Liver (tissue), 9 donors: Measurements from ENCODE around the gene SLC1A2. TPM values are rescaled to one million over a fixed set of nuclear protein-coding genes. Genes with fewer than 3 reads are reported as not detected.

Experiments
- DNase-seq: peaks from one replicate; pipeline ENCODE4 v3.0.0-alpha.2; 2017; ENCODE audit warnings: low spot score
- H3K27ac ChIP-seq, 2 donors: one replicate each; pipeline ENCODE4 v1.7.0; 2013; ENCODE audit warnings: inconsistent platforms in 2 of 2, low read length in 2 of 2, control low read depth in 1 of 2, low read depth in 1 of 2, mild to moderate bottlenecking in 1 of 2
- H3K27me3 ChIP-seq, 4 donors: one replicate each; pipeline versions ENCODE4 v1.6.1 to v1.7.0; 2013; ENCODE audit warnings: low read length in 3 of 4, inconsistent platforms in 1 of 4, mild to moderate bottlenecking in 1 of 4, moderate library complexity in 1 of 4; ENCODE audit not compliant: control insufficient read depth in 4 of 4, insufficient read depth in 4 of 4
- H3K36me3 ChIP-seq, 4 donors: one replicate each; pipeline versions ENCODE4 v1.6.1 to v1.7.0; 2013; ENCODE audit warnings: low read length in 3 of 4, mild to moderate bottlenecking in 3 of 4, low read depth in 1 of 4, moderate library complexity in 1 of 4; ENCODE audit not compliant: control insufficient read depth in 4 of 4, insufficient read depth in 3 of 4
- H3K4me1 ChIP-seq, 4 donors: one replicate each; pipeline versions ENCODE4 v1.6.1 to v1.7.0; 2013; ENCODE audit warnings: low read length in 3 of 4, mild to moderate bottlenecking in 3 of 4, moderate library complexity in 1 of 4; ENCODE audit not compliant: control insufficient read depth in 4 of 4, insufficient read depth in 4 of 4
- H3K4me3 ChIP-seq, 3 donors: one replicate each; pipeline versions ENCODE4 v1.6.1 to v1.7.0; 2013; ENCODE audit warnings: low read length in 3 of 3, control low read depth in 1 of 3, low read depth in 1 of 3, mild to moderate bottlenecking in 1 of 3
- H3K9ac ChIP-seq, 2 donors: one replicate each; pipeline ENCODE4 v1.7.0; 2013; ENCODE audit warnings: low read length in 2 of 2, mild to moderate bottlenecking in 2 of 2, moderate library complexity in 2 of 2, control low read depth in 1 of 2, low read depth in 1 of 2
- H3K9me3 ChIP-seq, 4 donors: one replicate each; pipeline versions ENCODE4 v1.6.1 to v1.7.0; 2013; ENCODE audit warnings: low read length in 3 of 4; ENCODE audit not compliant: control insufficient read depth in 4 of 4
- EGR1 ChIP-seq, 2 donors: IDR thresholded peaks; 2 replicates each; pipeline ENCODE4 v1.6.1; 2016 to 2018; ENCODE audit warnings: antibody characterized with exemption in 2 of 2, low read depth in 2 of 2
- FOXA1 ChIP-seq: IDR thresholded peaks from 2 replicates; pipeline ENCODE4 v1.6.1; 2016; ENCODE audit warnings: antibody characterized with exemption
- FOXA2 ChIP-seq: IDR thresholded peaks from 2 replicates; pipeline ENCODE4 v1.6.1; 2016; ENCODE audit warnings: antibody characterized with exemption
- GABPA ChIP-seq, 2 donors: IDR thresholded peaks in 1 of 2; conservative IDR thresholded peaks in 1 of 2; 2 replicates each; pipeline ENCODE4 v1.6.1; 2016; ENCODE audit warnings: antibody characterized with exemption in 2 of 2, mild to moderate bottlenecking in 1 of 2, moderate library complexity in 1 of 2
- HNF4A ChIP-seq, 2 donors: conservative IDR thresholded peaks; 2 replicates each; pipeline ENCODE4 v1.6.1; 2016; ENCODE audit warnings: antibody characterized with exemption in 2 of 2, mild to moderate bottlenecking in 2 of 2
- HNF4G ChIP-seq: IDR thresholded peaks from 2 replicates; pipeline ENCODE4 v1.6.1; 2016; ENCODE audit warnings: antibody characterized with exemption
- JUND ChIP-seq, 2 donors: IDR thresholded peaks; 2 replicates each; pipeline ENCODE4 v1.6.1; 2016; ENCODE audit warnings: antibody characterized with exemption in 2 of 2
- NR2F2 ChIP-seq: IDR thresholded peaks from 2 replicates; pipeline ENCODE4 v1.6.1; 2016; ENCODE audit warnings: antibody characterized with exemption
- RAD21 ChIP-seq, 2 donors: IDR thresholded peaks; 2 replicates each; pipeline ENCODE4 v1.6.1; 2016; ENCODE audit warnings: antibody characterized with exemption in 2 of 2, mild to moderate bottlenecking in 2 of 2
- RXRA ChIP-seq, 2 donors: IDR thresholded peaks; 2 replicates each; pipeline ENCODE4 v1.6.1; 2017 to 2018; ENCODE audit warnings: antibody characterized with exemption in 2 of 2, mild to moderate bottlenecking in 1 of 2
- SP1 ChIP-seq: IDR thresholded peaks from 2 replicates; pipeline ENCODE4 v1.6.1; 2018; ENCODE audit warnings: antibody characterized with exemption, mild to moderate bottlenecking
- TAF1 ChIP-seq: conservative IDR thresholded peaks from 2 replicates; pipeline ENCODE4 v1.6.1; 2016; ENCODE audit warnings: antibody characterized with exemption, mild to moderate bottlenecking
- YY1 ChIP-seq: IDR thresholded peaks from 2 replicates; pipeline ENCODE4 v1.6.1; 2016; ENCODE audit warnings: antibody characterized with exemption, mild to moderate bottlenecking
- WGBS: extraction: QIAGEN DNeasy Blood & Tissue Kit; methylation state at CpG from one replicate; pipeline ENCODE4 v1.1.7; 2013; 5-methylcytosine and 5-hydroxymethylcytosine counted together
- polyA plus RNA-seq, 2 donors: library from polyadenylated mRNA; stranded (reverse) in 1 of 2; unstranded in 1 of 2; fragments of 200-250 nt in 1 of 2; fragments of >200 nt in 1 of 2; fragmentation: Nextera tagmentation in 1 of 2; extraction: Ambion mirVana in 1 of 2; gene quantifications; one replicate each; pipeline versions ENCODE4 v1.2.1 to v1.2.3, GENCODE V29; 2013 to 2015
- total RNA-seq, 2 donors: library from RNA; depleted of rRNA; stranded (reverse); fragments of >200 nt; gene quantifications; one replicate each; pipeline ENCODE4 v1.2.3, GENCODE V29; 2014
- TF ChIP-seq, protein P1 (sequence below): IDR thresholded peaks from 2 replicates; pipeline ENCODE4 v1.6.1; 2016; ENCODE audit warnings: antibody characterized with exemption
- TF ChIP-seq, protein P2 (sequence below): fragments of 150-350 bp; IDR thresholded peaks from 2 replicates; pipeline ENCODE4 v1.5.1; 2017; ENCODE audit warnings: improper control_type of control experiment, low read depth, low read length; ENCODE audit not compliant: missing input control
- TF ChIP-seq, protein P3 (sequence below): IDR thresholded peaks from 2 replicates; pipeline ENCODE4 v1.6.1; 2016; ENCODE audit warnings: antibody characterized with exemption
- TF ChIP-seq, protein P4 (sequence below): IDR thresholded peaks from 2 replicates; pipeline ENCODE4 v1.6.1; 2016; ENCODE audit warnings: antibody characterized with exemption
- TF ChIP-seq, protein P5 (sequence below): IDR thresholded peaks from 2 replicates; pipeline ENCODE4 v1.6.1; 2016; ENCODE audit warnings: antibody characterized with exemption, mild to moderate bottlenecking
- donor health status: healthy.
- donor health status: healthy.
- donor health status: healthy.
- donor health status: healthy.
- donor health status: healthy.

SLC1A2 gene
- total and polyA plus RNA-seq, 4 donors: 6.4 to 19.5 (median 13.5) TPM

DNA sequence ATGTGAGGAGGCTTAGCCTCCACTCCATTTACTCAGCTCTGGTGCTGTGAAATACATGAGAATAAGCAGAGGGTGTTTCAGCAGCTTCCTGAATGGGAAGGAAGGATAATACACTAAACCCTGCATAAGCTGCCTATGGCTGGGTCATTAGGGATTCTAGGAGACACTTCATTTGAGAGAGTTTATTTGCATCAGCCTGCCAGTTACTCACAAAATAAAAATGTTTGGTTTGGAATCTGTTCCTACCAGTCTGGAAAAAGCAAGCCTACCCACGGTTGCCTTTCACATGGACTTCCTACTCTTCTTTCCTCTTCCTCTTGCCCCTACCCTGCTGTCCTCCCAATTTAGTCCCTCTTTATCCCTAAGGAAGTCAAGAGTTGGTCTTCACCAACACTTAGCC is 20.5 kb downstream of the SLC1A2 start:
- no peak overlapping the region for H3K27ac ChIP-seq
- WGBS: 71% methylated on average over 1 of the region's 1 CpG
- no peak overlapping the region for H3K9ac ChIP-seq
- H3K9me3 ChIP-seq: no peaks in the 10 kb centered on the region
- H3K36me3 ChIP-seq: no peaks in the 10 kb centered on the region
- no peaks in the 10 kb centered on the region for H3K27me3 ChIP-seq
- no peak for TF ChIP-seq HNF4G
- TF ChIP-seq NR2F2: no peak
- TF ChIP-seq, protein P1, sequence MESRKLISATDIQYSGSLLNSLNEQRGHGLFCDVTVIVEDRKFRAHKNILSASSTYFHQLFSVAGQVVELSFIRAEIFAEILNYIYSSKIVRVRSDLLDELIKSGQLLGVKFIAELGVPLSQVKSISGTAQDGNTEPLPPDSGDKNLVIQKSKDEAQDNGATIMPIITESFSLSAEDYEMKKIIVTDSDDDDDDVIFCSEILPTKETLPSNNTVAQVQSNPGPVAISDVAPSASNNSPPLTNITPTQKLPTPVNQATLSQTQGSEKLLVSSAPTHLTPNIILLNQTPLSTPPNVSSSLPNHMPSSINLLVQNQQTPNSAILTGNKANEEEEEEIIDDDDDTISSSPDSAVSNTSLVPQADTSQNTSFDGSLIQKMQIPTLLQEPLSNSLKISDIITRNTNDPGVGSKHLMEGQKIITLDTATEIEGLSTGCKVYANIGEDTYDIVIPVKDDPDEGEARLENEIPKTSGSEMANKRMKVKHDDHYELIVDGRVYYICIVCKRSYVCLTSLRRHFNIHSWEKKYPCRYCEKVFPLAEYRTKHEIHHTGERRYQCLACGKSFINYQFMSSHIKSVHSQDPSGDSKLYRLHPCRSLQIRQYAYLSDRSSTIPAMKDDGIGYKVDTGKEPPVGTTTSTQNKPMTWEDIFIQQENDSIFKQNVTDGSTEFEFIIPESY: no peak
- TF ChIP-seq HNF4A (conservative IDR thresholded peaks at IDR 0.05): no peak
- TF ChIP-seq GABPA (IDR thresholded peaks at IDR 0.05 in 1 of 2, conservative IDR thresholded peaks at IDR 0.05 in 1 of 2): no peak
- TF ChIP-seq, protein P2, sequence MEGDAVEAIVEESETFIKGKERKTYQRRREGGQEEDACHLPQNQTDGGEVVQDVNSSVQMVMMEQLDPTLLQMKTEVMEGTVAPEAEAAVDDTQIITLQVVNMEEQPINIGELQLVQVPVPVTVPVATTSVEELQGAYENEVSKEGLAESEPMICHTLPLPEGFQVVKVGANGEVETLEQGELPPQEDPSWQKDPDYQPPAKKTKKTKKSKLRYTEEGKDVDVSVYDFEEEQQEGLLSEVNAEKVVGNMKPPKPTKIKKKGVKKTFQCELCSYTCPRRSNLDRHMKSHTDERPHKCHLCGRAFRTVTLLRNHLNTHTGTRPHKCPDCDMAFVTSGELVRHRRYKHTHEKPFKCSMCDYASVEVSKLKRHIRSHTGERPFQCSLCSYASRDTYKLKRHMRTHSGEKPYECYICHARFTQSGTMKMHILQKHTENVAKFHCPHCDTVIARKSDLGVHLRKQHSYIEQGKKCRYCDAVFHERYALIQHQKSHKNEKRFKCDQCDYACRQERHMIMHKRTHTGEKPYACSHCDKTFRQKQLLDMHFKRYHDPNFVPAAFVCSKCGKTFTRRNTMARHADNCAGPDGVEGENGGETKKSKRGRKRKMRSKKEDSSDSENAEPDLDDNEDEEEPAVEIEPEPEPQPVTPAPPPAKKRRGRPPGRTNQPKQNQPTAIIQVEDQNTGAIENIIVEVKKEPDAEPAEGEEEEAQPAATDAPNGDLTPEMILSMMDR: no peak
- no peak for TF ChIP-seq SP1
- TF ChIP-seq, protein P3, sequence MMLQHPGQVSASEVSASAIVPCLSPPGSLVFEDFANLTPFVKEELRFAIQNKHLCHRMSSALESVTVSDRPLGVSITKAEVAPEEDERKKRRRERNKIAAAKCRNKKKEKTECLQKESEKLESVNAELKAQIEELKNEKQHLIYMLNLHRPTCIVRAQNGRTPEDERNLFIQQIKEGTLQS: no peak
- TF ChIP-seq, protein P4, sequence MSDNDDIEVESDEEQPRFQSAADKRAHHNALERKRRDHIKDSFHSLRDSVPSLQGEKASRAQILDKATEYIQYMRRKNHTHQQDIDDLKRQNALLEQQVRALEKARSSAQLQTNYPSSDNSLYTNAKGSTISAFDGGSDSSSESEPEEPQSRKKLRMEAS: no peak
- TF ChIP-seq, protein P5, sequence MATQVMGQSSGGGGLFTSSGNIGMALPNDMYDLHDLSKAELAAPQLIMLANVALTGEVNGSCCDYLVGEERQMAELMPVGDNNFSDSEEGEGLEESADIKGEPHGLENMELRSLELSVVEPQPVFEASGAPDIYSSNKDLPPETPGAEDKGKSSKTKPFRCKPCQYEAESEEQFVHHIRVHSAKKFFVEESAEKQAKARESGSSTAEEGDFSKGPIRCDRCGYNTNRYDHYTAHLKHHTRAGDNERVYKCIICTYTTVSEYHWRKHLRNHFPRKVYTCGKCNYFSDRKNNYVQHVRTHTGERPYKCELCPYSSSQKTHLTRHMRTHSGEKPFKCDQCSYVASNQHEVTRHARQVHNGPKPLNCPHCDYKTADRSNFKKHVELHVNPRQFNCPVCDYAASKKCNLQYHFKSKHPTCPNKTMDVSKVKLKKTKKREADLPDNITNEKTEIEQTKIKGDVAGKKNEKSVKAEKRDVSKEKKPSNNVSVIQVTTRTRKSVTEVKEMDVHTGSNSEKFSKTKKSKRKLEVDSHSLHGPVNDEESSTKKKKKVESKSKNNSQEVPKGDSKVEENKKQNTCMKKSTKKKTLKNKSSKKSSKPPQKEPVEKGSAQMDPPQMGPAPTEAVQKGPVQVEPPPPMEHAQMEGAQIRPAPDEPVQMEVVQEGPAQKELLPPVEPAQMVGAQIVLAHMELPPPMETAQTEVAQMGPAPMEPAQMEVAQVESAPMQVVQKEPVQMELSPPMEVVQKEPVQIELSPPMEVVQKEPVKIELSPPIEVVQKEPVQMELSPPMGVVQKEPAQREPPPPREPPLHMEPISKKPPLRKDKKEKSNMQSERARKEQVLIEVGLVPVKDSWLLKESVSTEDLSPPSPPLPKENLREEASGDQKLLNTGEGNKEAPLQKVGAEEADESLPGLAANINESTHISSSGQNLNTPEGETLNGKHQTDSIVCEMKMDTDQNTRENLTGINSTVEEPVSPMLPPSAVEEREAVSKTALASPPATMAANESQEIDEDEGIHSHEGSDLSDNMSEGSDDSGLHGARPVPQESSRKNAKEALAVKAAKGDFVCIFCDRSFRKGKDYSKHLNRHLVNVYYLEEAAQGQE: no peak
- no peak for TF ChIP-seq TAF1
- TF ChIP-seq YY1: no peak
- TF ChIP-seq FOXA2: no peak
- no peak overlapping the region for H3K4me3 ChIP-seq
- no peak for DNase-seq
- H3K4me1 ChIP-seq: peaks cover 0 to under 1% (median under 1%) of the 10 kb centered on the region in 4 donors

DNA sequence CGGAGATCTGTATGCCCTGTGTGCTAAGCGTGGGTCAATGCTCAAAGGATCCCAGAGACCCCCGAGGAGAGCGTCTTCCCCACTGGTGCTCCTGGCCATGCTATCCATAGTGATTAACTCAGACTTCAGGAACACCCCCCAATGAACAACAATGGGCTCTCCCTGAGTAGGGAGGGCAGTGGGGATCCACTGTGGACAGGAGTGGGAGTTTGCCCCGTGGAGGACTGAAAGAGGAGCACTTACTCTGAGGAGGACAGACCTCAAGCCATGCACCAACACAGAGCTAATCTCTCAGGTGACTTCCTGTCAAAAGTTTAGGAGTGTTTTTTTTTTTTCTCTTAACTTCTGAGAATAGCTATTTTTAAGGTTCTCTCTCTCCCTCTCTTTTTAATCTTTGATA is 24.4 kb downstream of the SLC1A2 start:
- no peak overlapping the region for H3K9ac ChIP-seq
- no peaks in the 10 kb centered on the region for H3K9me3 ChIP-seq
- no peak for TF ChIP-seq EGR1 (IDR thresholded peaks at IDR 0.05; ENCODE audit: low read depth in 2 of 2)
- TF ChIP-seq, protein P5: no peak
- TF ChIP-seq, protein P3: no peak
- TF ChIP-seq JUND (IDR thresholded peaks at IDR 0.05): no peak
- TF ChIP-seq SP1: no peak
- TF ChIP-seq HNF4A (conservative IDR thresholded peaks at IDR 0.05): no peak
- TF ChIP-seq, protein P4: no peak
- TF ChIP-seq TAF1: no peak
- TF ChIP-seq YY1: no peak
- TF ChIP-seq GABPA (IDR thresholded peaks at IDR 0.05 in 1 of 2, conservative IDR thresholded peaks at IDR 0.05 in 1 of 2): no peak
- no peak for TF ChIP-seq RXRA (IDR thresholded peaks at IDR 0.05)
- TF ChIP-seq RAD21 (IDR thresholded peaks at IDR 0.05): no peak
- no peak for TF ChIP-seq FOXA2
- TF ChIP-seq FOXA1: no peak
- 93% methylated on average over 5 of the region's 5 CpGs for WGBS
- no peak overlapping the region for H3K4me3 ChIP-seq
- no peak for DNase-seq
- H3K4me1 ChIP-seq: peaks cover 0 to 14% (median 11%) of the 10 kb centered on the region in 4 donors
- H3K36me3 ChIP-seq: no peaks in the 10 kb centered on the region
- H3K27ac ChIP-seq: no peak overlapping the region
- no peaks in the 10 kb centered on the region for H3K27me3 ChIP-seq
